HCT116 (cell line): ENCODE results near the gene VWA5A. TPM values are rescaled to one million over a fixed set of nuclear protein-coding genes. Genes with fewer than 3 reads are reported as not detected.

Experiments used
- ATAC-seq: fragments of 200-7000 bp; cut with Tn5 transposase; 2 replicates; pipeline ENCODE4 v1.9.1; 2020; ENCODE audit warnings: mild to moderate bottlenecking, moderate library complexity
- BruUV-seq: library from RNA; stranded (reverse); fragments of 400-500 nt; replicated peaks from 2 replicates; lab custom pipeline; 2021; lab: Mats Ljungman, UMichigan
- CTCF ChIA-PET: fragments of 300-600 bp; sonication (Branson Sonifier 250); formaldehyde crosslinking; loops from one replicate; lab custom pipeline; 2021; ENCODE audit warnings: antibody characterized with exemption; lab: Charles Lee
- POLR2A ChIA-PET: fragments of 300-600, 350-600 bp; sonication (Branson Sonifier 250); formaldehyde crosslinking; loops from one replicate; lab custom pipeline; 2021; ENCODE audit warnings: antibody characterized with exemption; lab: Charles Lee
- RAD21 ChIA-PET, 2 experiments: fragments of 300-600 bp; sonication (Branson Sonifier 250); formaldehyde crosslinking; loops; one replicate each; lab custom pipeline; 2023; ENCODE audit warnings: low total read pairs in 2 of 2; ENCODE audit not compliant: uncharacterized antibody in 2 of 2, unreplicated experiment in 2 of 2, low non-redundant PET in 1 of 2; lab: Charles Lee
- DNase-seq: peaks from one replicate; pipeline ENCODE4 v3.0.0-alpha.2; 2010; ENCODE audit warnings: low read depth, low spot score
- H2AFZ ChIP-seq: fragments of 200-600 bp; shearing (Covaris generic), sonication (generic); 2 replicates; pipeline ENCODE4 v1.6.1; 2017; ENCODE audit warnings: low read depth, mixed run types, mixed read lengths, antibody characterized with exemption, low read length; ENCODE audit not compliant: poor library complexity, severe bottlenecking
- H3K27ac ChIP-seq: 2 replicates; pipeline ENCODE4 v1.5.1; 2012; ENCODE audit warnings: low read depth, low read length
- H3K27me3 ChIP-seq: fragments of 200-600 bp; sonication (generic); 2 replicates; pipeline ENCODE4 v1.6.1; 2016; ENCODE audit warnings: mixed run types, low read length, mixed read lengths; ENCODE audit not compliant: insufficient read depth
- H3K36me3 ChIP-seq, 2 experiments: fragments of 200-500 bp in 1 of 2; fragments of 200-600 bp in 1 of 2; sonication (Bioruptor generic) in 1 of 2; sonication (generic) in 1 of 2; 2 replicates each; pipeline versions ENCODE4 v1.5.1 to v1.6.1; 2014 to 2016; ENCODE audit warnings: low read length in 2 of 2, inconsistent platforms in 1 of 2, mixed read lengths in 1 of 2, mixed run types in 1 of 2; ENCODE audit not compliant: insufficient read depth in 2 of 2, control insufficient read depth in 1 of 2
- H3K4me1 ChIP-seq, 2 experiments: fragments of 200-600 bp in 1 of 2; sonication (generic) in 1 of 2; 2 replicates each; pipeline versions ENCODE4 v1.5.1 to v1.6.1; 2012 to 2017; ENCODE audit warnings: low read length in 2 of 2, inconsistent platforms in 1 of 2, mild to moderate bottlenecking in 1 of 2, mixed read lengths in 1 of 2, mixed run types in 1 of 2, moderate library complexity in 1 of 2; ENCODE audit not compliant: insufficient read depth in 2 of 2, control insufficient read depth in 1 of 2
- H3K4me2 ChIP-seq: fragments of 200-600 bp; sonication (generic); 2 replicates; pipeline ENCODE4 v1.6.1; 2017; ENCODE audit warnings: mixed run types, low read length, mixed read lengths
- H3K4me3 ChIP-seq, 2 experiments: fragments of 200-600 bp in 1 of 2; sonication (generic) in 1 of 2; replicated peaks in 1 of 2; 2 replicates each; pipeline ENCODE4 v1.5.1; 2011 to 2016; ENCODE audit warnings: low read length in 2 of 2, control low read depth in 1 of 2, low read depth in 1 of 2, mild to moderate bottlenecking in 1 of 2, mixed read lengths in 1 of 2, mixed run types in 1 of 2
- H3K79me2 ChIP-seq: fragments of 200-600 bp; sonication (generic); 2 replicates; pipeline ENCODE4 v1.6.1; 2017; ENCODE audit warnings: mild to moderate bottlenecking, mixed run types, low read length, moderate library complexity, mixed read lengths; ENCODE audit not compliant: insufficient read depth
- H3K9ac ChIP-seq: fragments of 200-600 bp; sonication (generic); 2 replicates; pipeline ENCODE4 v1.6.1; 2016; ENCODE audit warnings: low read length, mixed read lengths
- H3K9me2 ChIP-seq: fragments of 200-600 bp; sonication (generic), shearing (Covaris generic); 2 replicates; pipeline ENCODE4 v1.6.1; 2017; ENCODE audit warnings: mixed run types, mild to moderate bottlenecking, moderate library complexity; ENCODE audit not compliant: insufficient read depth
- H3K9me3 ChIP-seq, 2 experiments: fragments of 200-500 bp in 1 of 2; fragments of 200-600 bp in 1 of 2; sonication (Bioruptor generic) in 1 of 2; sonication (generic) in 1 of 2; 2 replicates each; pipeline ENCODE4 v1.6.1; 2014 to 2017; ENCODE audit warnings: low read length in 2 of 2, mixed read lengths in 2 of 2, inconsistent platforms in 1 of 2, low read depth in 1 of 2, mild to moderate bottlenecking in 1 of 2, mixed run types in 1 of 2, moderate library complexity in 1 of 2; ENCODE audit not compliant: control insufficient read depth in 1 of 2, insufficient read depth in 1 of 2
- H4K20me1 ChIP-seq: fragments of 200-600 bp; sonication (generic), shearing (Covaris generic); 2 replicates; pipeline ENCODE4 v1.6.1; 2017; ENCODE audit warnings: mixed run types, mild to moderate bottlenecking, moderate library complexity; ENCODE audit not compliant: insufficient read depth
- CBX3 ChIP-seq: IDR thresholded peaks from 2 replicates; pipeline ENCODE4 v1.6.1; 2012; ENCODE audit warnings: low read depth
- CTCF ChIP-seq, 3 experiments: fragments of 200-600 bp in 1 of 3; sonication (generic) in 1 of 3; IDR thresholded peaks in 2 of 3; conservative IDR thresholded peaks in 1 of 3; 2 replicates each; pipeline ENCODE4 v1.5.1; 2012 to 2017; ENCODE audit warnings: low read depth in 2 of 3, low read length in 2 of 3, antibody characterized with exemption in 1 of 3, borderline replicate concordance in 1 of 3, control low read depth in 1 of 3, mild to moderate bottlenecking in 1 of 3, mixed read lengths in 1 of 3, mixed run types in 1 of 3, moderate library complexity in 1 of 3; ENCODE audit not compliant: insufficient read depth in 1 of 3
- MAX ChIP-seq: IDR thresholded peaks from 2 replicates; pipeline ENCODE4 v1.6.1; 2012
- POLR2A ChIP-seq: IDR thresholded peaks from 2 replicates; pipeline ENCODE4 v1.7.0; 2011; ENCODE audit warnings: borderline replicate concordance; ENCODE audit not compliant: insufficient read depth, insufficient read length; ENCODE audit errors: extremely low read depth
- RAD21 ChIP-seq: IDR thresholded peaks from 2 replicates; pipeline ENCODE4 v1.6.1; 2012; ENCODE audit warnings: low read depth, mild to moderate bottlenecking
- intact Hi-C: fragments of 100-400 bp; cut with micrococcal nuclease; formaldehyde crosslinking; loops from 2 replicates; pipeline ENCODE4 v1.10.0; 2022
- total RNA-seq: library from RNA; stranded (reverse); gene quantifications from one replicate; pipeline ENCODE4 v1.2.1, GENCODE V29; 2021; ENCODE audit not compliant: unreplicated experiment

Gene VWA5A
- total RNA-seq, 1 experiment from 2014 or later, result 5.0 TPM

DNA sequence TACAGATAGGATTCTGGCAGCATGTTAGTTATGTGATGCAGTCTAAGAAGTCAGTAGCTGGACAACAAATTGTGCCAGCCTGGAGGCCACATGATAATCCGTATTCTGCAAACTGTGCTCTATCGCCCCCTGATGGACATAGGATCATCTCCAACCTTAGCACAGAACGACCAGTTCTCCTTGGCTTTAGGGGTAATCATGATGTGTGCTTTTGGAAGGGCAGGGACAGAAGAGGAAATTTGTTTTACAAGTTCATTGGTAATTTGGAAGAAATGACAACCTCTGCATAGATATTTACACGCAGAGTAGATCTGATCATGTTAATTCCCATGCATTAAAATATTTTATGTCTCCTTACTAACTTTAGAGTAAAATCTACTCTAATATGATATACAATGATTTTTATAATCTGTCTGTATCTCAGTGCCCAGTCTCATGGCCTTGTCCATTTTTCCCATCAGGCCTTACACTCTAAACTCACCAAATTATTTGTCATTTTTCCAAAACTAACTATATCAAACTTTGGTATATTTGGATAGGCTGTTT lies 80.0 kb downstream of the VWA5A start:
- H3K4me1 ChIP-seq, result no peaks in the 10 kb centered on the region
- no peaks in the 10 kb centered on the region for H3K36me3 ChIP-seq
- no peak overlapping the region for H3K9ac ChIP-seq
- H3K27ac ChIP-seq, result no peak overlapping the region
- CTCF ChIA-PET, result interaction anchor here (0.6 to 3.0 kb wide), 6 partner anchors 8 to 126 kb away, joined by 3 to 26 read pairs (median 5); no protein-coding TSS in a partner anchor
- POLR2A ChIA-PET, result no interaction called here
- H3K79me2 ChIP-seq, result no peaks in the 10 kb centered on the region
- RAD21 ChIA-PET, result interaction anchor here in 1 of 2 experiments (1.2 kb wide), 1 partner anchor 124 kb away, joined by 7 read pairs; no protein-coding TSS in a partner anchor
- intact Hi-C loops, result loop anchor here (1.0 kb wide), 1 partner anchor 124 kb away; no protein-coding TSS in a partner anchor
- peak; percentile 98 for ATAC-seq
- H3K9me2 ChIP-seq, result no peaks in the 10 kb centered on the region
- BruUV-seq, result no TSS peak
- no peaks in the 10 kb centered on the region for H4K20me1 ChIP-seq
- TF ChIP-seq POLR2A (no peak), CBX3 (peak; percentile 68; the same call in 1 of the 2 replicates), MAX (peak; percentile 32; the same call in 1 of the 2 replicates), CTCF (IDR thresholded peaks at IDR 0.05 in 2 of 3, conservative IDR thresholded peaks at IDR 0.05 in 1 of 3; ENCODE audit: borderline replicate concordance in 1 of 3, insufficient read depth in 1 of 3, low read depth in 2 of 3, low read length in 2 of 3) (peak; percentile 71 to 90 (median 88)), RAD21 (peak; percentile 76)
- H3K27me3 ChIP-seq, result peaks cover 17% of the 10 kb centered on the region
- no peak overlapping the region for H3K4me2 ChIP-seq
- H3K9me3 ChIP-seq, result no peaks in the 10 kb centered on the region
- DNase-seq, result peak; percentile 57
- no peak overlapping the region for H3K4me3 ChIP-seq
- H2AFZ ChIP-seq, result no peak overlapping the region

Other genes with a start within 250 kb of the VWA5A start
- gene TMEM225, start 229.8 kb upstream of the VWA5A start, total RNA-seq, result not detected
- gene OR8D4, start 213.3 kb upstream of the VWA5A start, total RNA-seq, result not detected
- gene OR4D5, start 175.8 kb upstream of the VWA5A start, total RNA-seq, result not detected
- gene OR6T1, start 171.6 kb upstream of the VWA5A start, total RNA-seq, result not detected
- gene OR10S1, start 137.7 kb upstream of the VWA5A start, total RNA-seq, result not detected
- gene OR10G6, start 120.3 kb upstream of the VWA5A start, total RNA-seq, result not detected
- not detected for gene OR10G4, start 102.5 kb upstream of the VWA5A start, total RNA-seq
- gene OR10G9, start 92.4 kb upstream of the VWA5A start, total RNA-seq, result not detected
- gene OR10G8, start 88.7 kb upstream of the VWA5A start, total RNA-seq, result not detected
- gene OR10G7, start 74.1 kb upstream of the VWA5A start, total RNA-seq, result not detected
- not detected for gene OR10D3, start 67.9 kb downstream of the VWA5A start, total RNA-seq
- not detected for gene OR8G1, start 125.6 kb downstream of the VWA5A start, total RNA-seq
- not detected for gene OR8G5, start 140.9 kb downstream of the VWA5A start, total RNA-seq
- not detected for gene OR8D1, start 198.5 kb downstream of the VWA5A start, total RNA-seq
- gene OR8D2, start 204.7 kb downstream of the VWA5A start, total RNA-seq, result not detected